Osteoblast (primary cell): ENCODE results near the gene PRDM11. TPM values are rescaled to one million over a fixed set of nuclear protein-coding genes. Genes with fewer than 3 reads are reported as not detected.

Experiments
- DNase-seq: peaks from one replicate; pipeline ENCODE4 v3.0.0; 2011; ENCODE audit warnings: low spot score, mixed read lengths; ENCODE audit not compliant: insufficient read length; ENCODE audit errors: missing footprints
- H2AFZ ChIP-seq: 2 replicates; pipeline ENCODE4 v1.6.0; 2011; ENCODE audit warnings: mild to moderate bottlenecking, low read length
- H3K27ac ChIP-seq: 2 replicates; pipeline ENCODE4 v1.5.1; 2011; ENCODE audit warnings: mild to moderate bottlenecking, low read depth, low read length, moderate library complexity
- H3K27me3 ChIP-seq: 2 replicates; pipeline ENCODE4 v1.6.0; 2012; ENCODE audit warnings: mild to moderate bottlenecking, control low read depth, inconsistent platforms, low read length, moderate library complexity; ENCODE audit not compliant: insufficient read depth
- H3K36me3 ChIP-seq: 2 replicates; pipeline ENCODE4 v1.5.1; 2011; ENCODE audit warnings: mild to moderate bottlenecking, low read length, control low read depth, moderate library complexity; ENCODE audit not compliant: insufficient read depth
- H3K4me1 ChIP-seq: 2 replicates; pipeline ENCODE4 v1.5.1; 2011; ENCODE audit warnings: mild to moderate bottlenecking, low read length, control low read depth, moderate library complexity; ENCODE audit not compliant: insufficient read depth
- H3K4me2 ChIP-seq: 2 replicates; pipeline ENCODE4 v1.6.0; 2011; ENCODE audit warnings: mild to moderate bottlenecking, low read length; ENCODE audit not compliant: insufficient read depth
- H3K4me3 ChIP-seq: fragments of 200-600 bp; sonication (generic); 3 replicates; pipeline ENCODE4 v1.5.1; 2012; ENCODE audit warnings: mild to moderate bottlenecking, low read length, inconsistent platforms; ENCODE audit not compliant: insufficient read depth
- H3K79me2 ChIP-seq: 2 replicates; pipeline ENCODE4 v1.6.0; 2012; ENCODE audit warnings: mild to moderate bottlenecking, low read length, control low read depth, inconsistent platforms; ENCODE audit not compliant: insufficient read depth
- H3K9me3 ChIP-seq: 2 replicates; pipeline ENCODE4 v1.5.1; 2011; ENCODE audit warnings: low read depth, low read length, control low read depth
- H4K20me1 ChIP-seq: 2 replicates; pipeline ENCODE4 v1.6.0; 2012; ENCODE audit warnings: mild to moderate bottlenecking, low read length, control low read depth; ENCODE audit not compliant: insufficient read depth
- CTCF ChIP-seq: IDR thresholded peaks from 2 replicates; pipeline ENCODE4 v1.5.1; 2011; ENCODE audit warnings: mild to moderate bottlenecking, low read depth, low read length, moderate library complexity; ENCODE audit errors: extremely low read depth
- total RNA-seq: library from RNA; depleted of rRNA; stranded (reverse); fragments of >200 nt; gene quantifications from 2 replicates; pipeline ENCODE4 v1.2.3, GENCODE V29; 2012

The PRDM11 gene
- total RNA-seq, 1 donor = 5.4 TPM

GRCh38 chr11:45150943-45151342 is 4.5 kb downstream of the PRDM11 start:
- Histone ChIP-seq H4K20me1 (peaks cover 18% of the 10 kb centered on the region), H3K36me3 (no peaks in the 10 kb centered on the region)
- no peak for TF ChIP-seq CTCF

DNA sequence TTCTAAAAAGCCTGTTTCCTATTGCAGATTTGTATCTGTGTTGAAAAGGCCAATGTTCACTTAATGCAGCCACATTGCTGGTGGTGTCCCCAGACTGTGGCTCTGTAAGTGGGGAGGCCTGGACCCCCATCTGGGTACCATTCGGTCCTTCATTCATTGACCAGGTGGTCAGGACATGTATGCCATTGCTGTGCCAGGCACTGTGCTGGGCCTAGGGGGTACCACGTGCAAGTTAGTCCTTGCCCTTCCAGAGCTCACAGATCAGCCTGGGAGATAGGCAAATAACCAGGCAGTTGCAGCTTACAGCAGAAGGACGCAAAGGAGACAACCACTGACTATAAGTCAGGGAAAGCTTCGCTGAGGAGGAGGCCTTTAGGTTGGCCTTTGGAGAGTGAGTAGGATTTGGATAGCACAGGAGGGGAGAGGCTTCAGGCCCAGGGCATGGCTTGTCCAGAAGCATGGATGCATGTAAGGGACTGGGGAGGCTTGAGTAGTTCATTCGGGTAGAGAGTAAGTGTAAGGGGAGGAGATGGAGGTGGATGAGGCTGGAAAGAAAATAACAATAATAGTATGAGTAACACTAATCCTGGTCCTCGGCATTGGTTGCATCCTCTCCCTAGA is 5.0 kb downstream of the PRDM11 start:
- no peak overlapping the region for H2AFZ ChIP-seq

More at GRCh38 chr11:45150943-45151342, 4.5 kb downstream of the PRDM11 start:
- Histone ChIP-seq H3K4me2 (no peak overlapping the region), H3K4me1 (peaks cover 21% of the 10 kb centered on the region), H2AFZ (no peak overlapping the region), H3K79me2 (peaks cover 12% of the 10 kb centered on the region), H3K4me3 (no peak overlapping the region), H3K27me3 (no peaks in the 10 kb centered on the region), H3K27ac (no peak overlapping the region), H3K9me3 (no peaks in the 10 kb centered on the region)
- peak; percentile 37 for DNase-seq

GRCh38 chr11:45152740-45153595 is 6.5 kb downstream of the PRDM11 start:
- H3K79me2 ChIP-seq = peaks cover 8% of the 10 kb centered on the region
- no peak overlapping the region for H3K4me3 ChIP-seq
- TF ChIP-seq CTCF = no peak
- no peaks in the 10 kb centered on the region for H3K36me3 ChIP-seq
- DNase-seq = peak; percentile 46
- peaks cover 30% of the 10 kb centered on the region for H4K20me1 ChIP-seq
- H3K4me2 ChIP-seq = no peak overlapping the region
- H3K27ac ChIP-seq = no peak overlapping the region
- no peak overlapping the region for H2AFZ ChIP-seq
- H3K4me1 ChIP-seq = peaks cover 12% of the 10 kb centered on the region
- H3K9me3 ChIP-seq = no peaks in the 10 kb centered on the region
- H3K27me3 ChIP-seq = no peaks in the 10 kb centered on the region

More for the DNA sequence above, 5.0 kb downstream of the PRDM11 start:
- no peaks in the 10 kb centered on the region for H3K9me3 ChIP-seq
- H3K27me3 ChIP-seq = no peaks in the 10 kb centered on the region
- no peak overlapping the region for H3K4me3 ChIP-seq
- no peak overlapping the region for H3K27ac ChIP-seq
- no peaks in the 10 kb centered on the region for H3K36me3 ChIP-seq
- peak; percentile 60 for DNase-seq
- peaks cover 12% of the 10 kb centered on the region for H3K79me2 ChIP-seq
- TF ChIP-seq CTCF = no peak
- peaks cover 21% of the 10 kb centered on the region for H4K20me1 ChIP-seq
- no peak overlapping the region for H3K4me2 ChIP-seq
- H3K4me1 ChIP-seq = peaks cover 18% of the 10 kb centered on the region

DNA sequence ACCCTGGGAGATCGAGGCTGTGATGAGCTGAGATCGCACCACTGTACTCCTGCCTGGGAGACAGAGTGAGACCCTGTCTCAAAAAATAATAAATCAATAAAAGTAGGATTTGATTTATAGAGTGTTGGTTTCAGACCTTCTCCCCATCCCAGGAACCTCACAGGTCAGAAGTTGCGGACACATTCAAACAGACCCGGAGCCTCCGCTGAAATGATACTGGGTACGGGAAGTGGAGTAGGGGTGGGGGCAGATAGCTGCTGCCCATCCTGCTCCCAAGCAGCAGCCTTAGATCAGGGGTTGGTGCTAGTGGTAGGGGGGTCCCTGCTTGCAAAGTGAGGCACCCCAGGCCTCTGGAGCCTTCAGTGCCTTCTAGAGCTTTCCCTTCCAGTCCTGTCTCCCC is 7.8 kb downstream of the PRDM11 start:
- Histone ChIP-seq H2AFZ (no peak overlapping the region), H3K79me2 (peaks cover 3% of the 10 kb centered on the region), H3K4me3 (no peak overlapping the region), H3K4me2 (no peak overlapping the region), H3K4me1 (peaks cover 12% of the 10 kb centered on the region), H4K20me1 (peaks cover 27% of the 10 kb centered on the region), H3K36me3 (no peaks in the 10 kb centered on the region), H3K27me3 (no peaks in the 10 kb centered on the region), H3K9me3 (no peaks in the 10 kb centered on the region), H3K27ac (no peak overlapping the region)
- no peak for TF ChIP-seq CTCF
- peak; percentile 36 for DNase-seq
